Measurements from ENCODE around the gene IL1RAPL2.

The IL1RAPL2 gene

GRCh38 chrX:105038672-105039328 lies 472.8 kb downstream of the IL1RAPL2 start:
- no peak for DNase-seq (ENCODE audit: low read depth)

GRCh38 chrX:105050921-105051320 lies 484.9 kb downstream of the IL1RAPL2 start:
- no peak for TF ChIP-seq CTCF (IDR thresholded peaks at IDR 0.05; ENCODE audit: control insufficient read depth, extremely low read depth, insufficient read depth)
- DNase-seq (ENCODE audit: low read depth) = no peak
- H3K4me3 ChIP-seq (ENCODE audit: low read depth, low read length) = no peak overlapping the region

More at GRCh38 chrX:105038672-105039328, 472.8 kb downstream of the IL1RAPL2 start:
- no peak overlapping the region for H3K4me3 ChIP-seq (ENCODE audit: low read depth, low read length)
- TF ChIP-seq CTCF (IDR thresholded peaks at IDR 0.05; ENCODE audit: control insufficient read depth, extremely low read depth, insufficient read depth) = no peak

- no peak for TF ChIP-seq CTCF (IDR thresholded peaks at IDR 0.05; ENCODE audit: control insufficient read depth, extremely low read depth, insufficient read depth)
- H3K4me3 ChIP-seq (ENCODE audit: low read depth, low read length) = no peak overlapping the region
- no peak for DNase-seq (ENCODE audit: low read depth)
Measured at GRCh38 chrX:105051364-105051763, 485.4 kb downstream of the IL1RAPL2 start.

- H3K4me3 ChIP-seq (ENCODE audit: low read depth, low read length) = no peak overlapping the region
- DNase-seq (ENCODE audit: low read depth) = no peak
- TF ChIP-seq CTCF (IDR thresholded peaks at IDR 0.05; ENCODE audit: control insufficient read depth, extremely low read depth, insufficient read depth) = no peak
Measured at GRCh38 chrX:105052926-105053325, 486.9 kb downstream of the IL1RAPL2 start.

- no peak overlapping the region for H3K4me3 ChIP-seq (ENCODE audit: low read depth, low read length)
- no peak for DNase-seq (ENCODE audit: low read depth)
- no peak for TF ChIP-seq CTCF (IDR thresholded peaks at IDR 0.05; ENCODE audit: control insufficient read depth, extremely low read depth, insufficient read depth)
Measured at GRCh38 chrX:105063743-105064142, 497.7 kb downstream of the IL1RAPL2 start.

- no peak overlapping the region for H3K4me3 ChIP-seq (ENCODE audit: low read depth, low read length)
- TF ChIP-seq CTCF (IDR thresholded peaks at IDR 0.05; ENCODE audit: control insufficient read depth, extremely low read depth, insufficient read depth) = no peak
- no peak for DNase-seq (ENCODE audit: low read depth)
Measured at GRCh38 chrX:105098201-105098600, 532.2 kb downstream of the IL1RAPL2 start.

- DNase-seq (ENCODE audit: low read depth) = no peak
- no peak for TF ChIP-seq CTCF (IDR thresholded peaks at IDR 0.05; ENCODE audit: control insufficient read depth, extremely low read depth, insufficient read depth)
Measured at GRCh38 chrX:105098812-105099211, 532.8 kb downstream of the IL1RAPL2 start.

More at GRCh38 chrX:105098812-105099211, 532.8 kb downstream of the IL1RAPL2 start:
- no peak overlapping the region for H3K4me3 ChIP-seq (ENCODE audit: low read depth, low read length)
